HG02798 (cell line): ENCODE measurements around the gene SYTL2.
"Not testable (repeated sequence)": the region's sequence is repeated elsewhere in the genome, so short reads cannot be mapped to it uniquely, and the experiment has no call there.

Experiments used
- ATAC-seq: cut with Tn5 transposase; IDR thresholded peaks from one replicate; pipeline ENCODE4 v1.9.1; 2021; ENCODE audit warnings: mild to moderate bottlenecking; ENCODE audit not compliant: unreplicated experiment, poor library complexity

The SYTL2 gene

GRCh38 chr11:85704967-85705366 lies 106.0 kb downstream of the SYTL2 start:
- ATAC-seq = no peak

- ATAC-seq = peak; percentile 91
Observed at GRCh38 chr11:85699957-85700741, 110.8 kb downstream of the SYTL2 start.

GRCh38 chr11:85698195-85698594 lies 112.7 kb downstream of the SYTL2 start:
- ATAC-seq = no peak

GRCh38 chr11:85697747-85698146 lies 113.2 kb downstream of the SYTL2 start:
- no peak for ATAC-seq

- ATAC-seq = no peak
Observed at GRCh38 chr11:85695546-85695945, 115.4 kb downstream of the SYTL2 start.

- peak; percentile 48 for ATAC-seq
Observed at GRCh38 chr11:85694385-85694980, 116.5 kb downstream of the SYTL2 start.

- no peak for ATAC-seq
Observed at GRCh38 chr11:85685820-85686459, 125.0 kb downstream of the SYTL2 start, which contains the start of gene CCDC89. Gene CCDC89 (minus strand): TSS chr11:85686195. CDS start chr11:85686130, 65 bp downstream.

- no peak for ATAC-seq
Observed at GRCh38 chr11:85685125-85685819, 125.7 kb downstream of the SYTL2 start.

- ATAC-seq = peak; percentile 88
Observed at GRCh38 chr11:85682330-85683305, 128.3 kb downstream of the SYTL2 start.

GRCh38 chr11:85680897-85681296 lies 130.0 kb downstream of the SYTL2 start:
- no peak for ATAC-seq

- ATAC-seq = no peak
Observed at GRCh38 chr11:85679576-85679975, 131.4 kb downstream of the SYTL2 start.

GRCh38 chr11:85673393-85673792 lies 137.5 kb downstream of the SYTL2 start:
- ATAC-seq = no peak

- no peak for ATAC-seq
Observed at GRCh38 chr11:85672105-85672902, 138.6 kb downstream of the SYTL2 start.

- ATAC-seq = not testable (repeated sequence)
Observed at GRCh38 chr11:85670949-85671663, 139.8 kb downstream of the SYTL2 start.

- no peak for ATAC-seq
Observed at GRCh38 chr11:85668157-85668556, 142.8 kb downstream of the SYTL2 start.

- ATAC-seq = no peak
Observed at GRCh38 chr11:85666687-85667086, 144.3 kb downstream of the SYTL2 start.

GRCh38 chr11:85665733-85666132 lies 145.2 kb downstream of the SYTL2 start:
- ATAC-seq = no peak
